Memory B cell (primary cell): Measurements from ENCODE around the gene KCNK17.

Source experiments
- ATAC-seq: fragments of 150-1000 bp; cut with Tn5 transposase; 2 replicates; pipeline ENCODE4 v1.10.0; 2021; ENCODE audit warnings: low read depth, mild to moderate bottlenecking, moderate library complexity
- DNase-seq, 2 donors: peaks; one replicate each; pipeline ENCODE4 v3.0.0; 2022; ENCODE audit warnings: low spot score in 2 of 2
- H3K27ac Mint-ChIP-seq: one replicate; pipeline ENCODE4 v1.8.0; 2022; ENCODE audit warnings: mild to moderate bottlenecking, moderate library complexity, mixed read lengths
- H3K27me3 Mint-ChIP-seq: one replicate; pipeline ENCODE4 v1.8.0; 2022; ENCODE audit warnings: mixed read lengths
- H3K36me3 Mint-ChIP-seq: one replicate; pipeline ENCODE4 v1.8.0; 2022; ENCODE audit warnings: mild to moderate bottlenecking, mixed read lengths
- H3K4me1 Mint-ChIP-seq: one replicate; pipeline ENCODE4 v1.8.0; 2022; ENCODE audit warnings: mixed read lengths
- H3K4me3 Mint-ChIP-seq: one replicate; pipeline ENCODE4 v1.8.0; 2022; ENCODE audit warnings: mild to moderate bottlenecking, moderate library complexity, mixed read lengths
- H3K9me3 Mint-ChIP-seq: one replicate; pipeline ENCODE4 v1.8.0; 2022; ENCODE audit warnings: mixed read lengths

The KCNK17 gene

GRCh38 chr6:39260953-39261352, 53.3 kb downstream of the KCNK17 start:
- Mint-ChIP-seq H3K4me3 (no peak overlapping the region), H3K9me3 (no peaks in the 10 kb centered on the region), H3K36me3 (no peaks in the 10 kb centered on the region), H3K27me3 (peaks cover 20% of the 10 kb centered on the region), H3K27ac (no peak overlapping the region), H3K4me1 (no peaks in the 10 kb centered on the region)
- DNase-seq (no peak), ATAC-seq (no peak)

- Mint-ChIP-seq H3K9me3 (no peaks in the 10 kb centered on the region), H3K27ac (no peak overlapping the region), H3K4me3 (no peak overlapping the region), H3K36me3 (no peaks in the 10 kb centered on the region), H3K4me1 (no peaks in the 10 kb centered on the region), H3K27me3 (peaks cover 20% of the 10 kb centered on the region)
- DNase-seq (no peak), ATAC-seq (no peak)
These were observed 53.8 kb downstream of the KCNK17 start for GRCh38 chr6:39260456-39260855.

GRCh38 chr6:39256294-39256940, 57.8 kb downstream of the KCNK17 start:
- no peaks in the 10 kb centered on the region for H3K36me3 Mint-ChIP-seq
- no peak overlapping the region for H3K4me3 Mint-ChIP-seq
- no peak overlapping the region for H3K27ac Mint-ChIP-seq
- DNase-seq (no peak), ATAC-seq (no peak)
- peaks cover 20% of the 10 kb centered on the region for H3K27me3 Mint-ChIP-seq
- H3K4me1 Mint-ChIP-seq = no peaks in the 10 kb centered on the region
- H3K9me3 Mint-ChIP-seq = no peaks in the 10 kb centered on the region

- Mint-ChIP-seq H3K9me3 (no peaks in the 10 kb centered on the region), H3K27me3 (peaks cover 14% of the 10 kb centered on the region), H3K4me1 (no peaks in the 10 kb centered on the region), H3K36me3 (no peaks in the 10 kb centered on the region), H3K4me3 (no peak overlapping the region), H3K27ac (no peak overlapping the region)
- ATAC-seq = no peak
- no peak for DNase-seq
These were observed 59.2 kb downstream of the KCNK17 start for GRCh38 chr6:39254999-39255535.

DNA sequence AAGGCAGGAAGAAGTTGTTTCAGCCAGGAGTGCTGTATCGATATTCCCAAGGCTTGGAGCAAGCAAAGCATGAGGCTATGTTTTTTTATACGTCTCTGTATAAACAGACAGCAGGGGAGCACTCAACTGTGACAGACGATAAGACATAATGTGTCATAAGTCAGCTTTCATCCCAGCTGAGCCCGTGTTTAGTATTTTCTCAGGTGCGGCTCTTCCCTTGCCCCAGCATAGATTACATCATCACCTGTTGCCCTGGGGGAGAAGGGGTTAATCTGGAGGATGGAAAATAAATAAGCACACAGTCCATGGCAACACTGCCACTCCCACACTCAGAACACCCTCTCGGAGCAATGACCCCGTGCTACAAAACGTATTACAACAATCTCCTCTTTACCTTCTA, 62.8 kb downstream of the KCNK17 start:
- H3K9me3 Mint-ChIP-seq = no peaks in the 10 kb centered on the region
- no peak for ATAC-seq
- H3K4me3 Mint-ChIP-seq = no peak overlapping the region
- no peaks in the 10 kb centered on the region for H3K36me3 Mint-ChIP-seq
- DNase-seq = no peak
- H3K27ac Mint-ChIP-seq = no peak overlapping the region
- peaks cover 6% of the 10 kb centered on the region for H3K27me3 Mint-ChIP-seq
- H3K4me1 Mint-ChIP-seq = peaks cover 5% of the 10 kb centered on the region

GRCh38 chr6:39250507-39250906, 63.7 kb downstream of the KCNK17 start:
- no peak for ATAC-seq
- no peak for DNase-seq
- Mint-ChIP-seq H3K27me3 (peaks cover 6% of the 10 kb centered on the region), H3K4me3 (no peak overlapping the region), H3K36me3 (no peaks in the 10 kb centered on the region), H3K9me3 (no peaks in the 10 kb centered on the region), H3K4me1 (peaks cover 5% of the 10 kb centered on the region), H3K27ac (no peak overlapping the region)

DNA sequence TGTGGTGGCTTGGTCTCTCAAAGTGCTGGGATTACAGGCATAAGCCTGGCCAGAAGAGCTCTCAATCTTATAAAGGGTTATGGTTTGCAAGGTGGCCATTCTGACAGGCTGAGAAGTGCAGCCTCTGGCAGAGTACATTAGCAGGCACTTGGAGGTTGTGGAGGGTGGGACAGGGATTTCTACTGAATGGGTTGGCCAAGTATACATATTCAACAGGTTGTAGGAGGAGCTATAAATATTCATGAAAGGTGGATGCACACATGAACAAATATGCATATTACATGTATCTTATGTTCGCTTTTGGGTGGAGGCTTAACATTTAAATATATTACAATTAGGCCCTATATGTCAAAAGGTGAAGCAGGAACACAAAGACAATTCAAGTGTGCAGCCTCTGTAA, 64.9 kb downstream of the KCNK17 start:
- no peak overlapping the region for H3K4me3 Mint-ChIP-seq
- no peaks in the 10 kb centered on the region for H3K36me3 Mint-ChIP-seq
- no peak overlapping the region for H3K27ac Mint-ChIP-seq
- ATAC-seq (no peak), DNase-seq (no peak)
- peaks cover 5% of the 10 kb centered on the region for H3K4me1 Mint-ChIP-seq
- no peaks in the 10 kb centered on the region for H3K9me3 Mint-ChIP-seq
- peaks cover 6% of the 10 kb centered on the region for H3K27me3 Mint-ChIP-seq
